ENCODE data around the gene FYTTD1. TPM values are rescaled to one million over a fixed set of nuclear protein-coding genes. Genes with fewer than 3 reads are reported as not detected.

Gene FYTTD1
- total RNA-seq, 2 experiments from 2014 or later, result 47.6 to 57.8 TPM

DNA sequence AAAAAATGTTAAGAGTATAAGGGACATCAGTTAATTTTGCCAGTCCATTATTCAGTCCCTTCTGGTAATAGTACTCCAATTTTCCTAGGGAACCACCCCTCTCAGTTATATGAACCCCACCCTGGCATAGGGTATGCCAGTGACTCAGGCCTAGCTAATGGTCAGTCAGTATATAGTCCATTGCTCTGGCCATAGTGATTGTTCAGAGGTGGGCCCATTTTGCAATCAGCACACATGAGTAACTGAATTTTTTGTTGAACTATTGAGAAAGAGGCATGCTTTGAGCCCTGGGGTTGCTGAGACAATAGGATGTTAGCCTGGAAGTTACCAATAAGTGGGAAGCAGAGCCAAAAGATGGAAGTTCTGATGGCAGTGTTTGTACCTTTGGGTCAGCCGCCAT, 45.5 kb downstream of the FYTTD1 start:
- intact Hi-C loops (cut with micrococcal nuclease; ENCODE audit: unreplicated experiment), result no loop called here
- ChIA-PET CTCF (ENCODE audit: unreplicated experiment) (no interaction called here), POLR2A (interaction anchor here (1.1 to 3.0 kb wide), 3 partner anchors 8 to 15 kb away, joined by 3 to 11 read pairs (median 5); no protein-coding TSS in a partner anchor)
- Histone ChIP-seq H3K36me3 (ENCODE audit: insufficient read depth, low read length) (no peaks in the 10 kb centered on the region), H3K9me2 (ENCODE audit: insufficient read depth, low read length) (no peaks in the 10 kb centered on the region), H4K20me1 (ENCODE audit: insufficient read depth, low read length) (peaks cover 15% of the 10 kb centered on the region; the same call in 1 of the 2 replicates), H3K4me3 (ENCODE audit: low read depth, low read length, poor library complexity, severe bottlenecking) (no peak overlapping the region), H3K27ac (ENCODE audit: low read depth, low read length, poor library complexity, severe bottlenecking) (no peak overlapping the region), H3K79me2 (ENCODE audit: insufficient read depth, low read depth, low read length) (peaks cover 69% of the 10 kb centered on the region), H2AFZ (ENCODE audit: low read length) (no peak overlapping the region), H3K4me1 (ENCODE audit: insufficient read depth, low read length, poor library complexity, severe bottlenecking) (peaks cover 41% of the 10 kb centered on the region), H3K4me2 (ENCODE audit: low read length) (no peak overlapping the region), H3K9me3 (ENCODE audit: low read length) (no peaks in the 10 kb centered on the region)
- DNase-seq (ENCODE audit: low spot score), result no peak
- TF ChIP-seq EZH2phosphoT487 (IDR thresholded peaks at IDR 0.05; ENCODE audit: borderline replicate concordance, low read depth, low read length), result no peak
- TF ChIP-seq, protein P1, sequence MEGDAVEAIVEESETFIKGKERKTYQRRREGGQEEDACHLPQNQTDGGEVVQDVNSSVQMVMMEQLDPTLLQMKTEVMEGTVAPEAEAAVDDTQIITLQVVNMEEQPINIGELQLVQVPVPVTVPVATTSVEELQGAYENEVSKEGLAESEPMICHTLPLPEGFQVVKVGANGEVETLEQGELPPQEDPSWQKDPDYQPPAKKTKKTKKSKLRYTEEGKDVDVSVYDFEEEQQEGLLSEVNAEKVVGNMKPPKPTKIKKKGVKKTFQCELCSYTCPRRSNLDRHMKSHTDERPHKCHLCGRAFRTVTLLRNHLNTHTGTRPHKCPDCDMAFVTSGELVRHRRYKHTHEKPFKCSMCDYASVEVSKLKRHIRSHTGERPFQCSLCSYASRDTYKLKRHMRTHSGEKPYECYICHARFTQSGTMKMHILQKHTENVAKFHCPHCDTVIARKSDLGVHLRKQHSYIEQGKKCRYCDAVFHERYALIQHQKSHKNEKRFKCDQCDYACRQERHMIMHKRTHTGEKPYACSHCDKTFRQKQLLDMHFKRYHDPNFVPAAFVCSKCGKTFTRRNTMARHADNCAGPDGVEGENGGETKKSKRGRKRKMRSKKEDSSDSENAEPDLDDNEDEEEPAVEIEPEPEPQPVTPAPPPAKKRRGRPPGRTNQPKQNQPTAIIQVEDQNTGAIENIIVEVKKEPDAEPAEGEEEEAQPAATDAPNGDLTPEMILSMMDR (conservative IDR thresholded peaks at IDR 0.05; ENCODE audit: low read length), result no peak
- TSS peak; percentile 31 for BruUV-seq (replicated peaks)

DNA sequence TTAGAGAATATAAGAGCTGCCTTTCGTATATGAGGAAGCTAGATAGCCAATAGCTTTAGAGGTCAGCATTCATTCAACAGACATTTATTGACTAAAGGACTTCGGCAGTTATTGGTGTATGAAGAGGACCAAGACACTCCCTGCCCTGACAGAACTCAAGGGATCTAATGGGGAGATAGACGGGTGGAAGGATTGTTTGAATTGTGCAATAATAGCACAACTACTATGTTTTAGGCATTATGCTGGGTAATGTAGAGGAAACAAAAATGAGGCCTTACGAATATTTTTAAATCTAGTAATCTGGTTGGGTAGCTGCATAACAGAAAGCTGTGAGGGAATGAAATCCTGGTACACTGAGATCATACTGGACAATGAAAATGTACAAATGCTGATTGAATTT, 46.4 kb downstream of the FYTTD1 start:
- Histone ChIP-seq H4K20me1 (ENCODE audit: insufficient read depth, low read length) (peaks cover 15% of the 10 kb centered on the region; the same call in 1 of the 2 replicates), H2AFZ (ENCODE audit: low read length) (no peak overlapping the region), H3K9me3 (ENCODE audit: low read length) (no peaks in the 10 kb centered on the region), H3K4me2 (ENCODE audit: low read length) (no peak overlapping the region), H3K27ac (ENCODE audit: low read depth, low read length, poor library complexity, severe bottlenecking) (no peak overlapping the region), H3K9me2 (ENCODE audit: insufficient read depth, low read length) (no peaks in the 10 kb centered on the region), H3K4me3 (ENCODE audit: low read depth, low read length, poor library complexity, severe bottlenecking) (no peak overlapping the region), H3K36me3 (ENCODE audit: insufficient read depth, low read length) (no peaks in the 10 kb centered on the region), H3K79me2 (ENCODE audit: insufficient read depth, low read depth, low read length) (peaks cover 74% of the 10 kb centered on the region), H3K4me1 (ENCODE audit: insufficient read depth, low read length, poor library complexity, severe bottlenecking) (peaks cover 38% of the 10 kb centered on the region)
- no peak for DNase-seq (ENCODE audit: low spot score)
- BruUV-seq (replicated peaks), result no TSS peak
- POLR2A ChIA-PET, result interaction anchor here (0.5 to 1.5 kb wide), 6 partner anchors 9 to 199 kb away, joined by 3 to 5 read pairs (median 4); no protein-coding TSS in a partner anchor
- TF ChIP-seq, protein P1 (conservative IDR thresholded peaks at IDR 0.05; ENCODE audit: low read length), result no peak
- TF ChIP-seq EZH2phosphoT487 (IDR thresholded peaks at IDR 0.05; ENCODE audit: borderline replicate concordance, low read depth, low read length), result no peak
- CTCF ChIA-PET (ENCODE audit: unreplicated experiment), result no interaction called here
- intact Hi-C loops (cut with micrococcal nuclease; ENCODE audit: unreplicated experiment), result no loop called here

DNA sequence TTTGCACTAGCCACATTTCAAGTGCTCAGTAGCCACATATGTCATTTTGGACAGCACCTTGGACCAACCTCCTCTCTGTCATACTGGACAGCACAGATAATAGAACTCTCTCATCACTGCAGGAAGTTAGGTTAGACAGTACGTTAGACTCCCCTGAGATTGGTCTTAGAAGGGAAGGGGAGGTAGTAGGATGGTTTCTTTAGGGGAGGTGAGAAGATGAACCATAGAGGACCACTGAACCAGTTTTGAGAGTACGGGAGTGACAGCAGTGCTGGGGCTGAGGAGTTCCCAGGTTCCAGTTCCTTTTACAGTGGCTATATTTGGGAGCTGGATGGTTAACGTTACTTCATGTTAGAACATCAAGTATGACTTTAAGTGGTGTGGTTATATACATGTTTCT, 49.2 kb downstream of the FYTTD1 start:
- H3K27ac ChIP-seq (ENCODE audit: low read depth, low read length, poor library complexity, severe bottlenecking), result no peak overlapping the region
- no peaks in the 10 kb centered on the region for H3K9me2 ChIP-seq (ENCODE audit: insufficient read depth, low read length)
- no peak for DNase-seq (ENCODE audit: low spot score)
- BruUV-seq (replicated peaks), result no TSS peak
- no peaks in the 10 kb centered on the region for H3K9me3 ChIP-seq (ENCODE audit: low read length)
- peaks cover 30% of the 10 kb centered on the region for H3K4me1 ChIP-seq (ENCODE audit: insufficient read depth, low read length, poor library complexity, severe bottlenecking)
- peak overlapping the region; percentile 9; the same call in 1 of the 2 replicates for H3K4me2 ChIP-seq (ENCODE audit: low read length)
- peaks cover 17% of the 10 kb centered on the region; the same call in 1 of the 2 replicates for H4K20me1 ChIP-seq (ENCODE audit: insufficient read depth, low read length)
- no peak overlapping the region for H3K4me3 ChIP-seq (ENCODE audit: low read depth, low read length, poor library complexity, severe bottlenecking)
- H2AFZ ChIP-seq (ENCODE audit: low read length), result no peak overlapping the region
- ChIA-PET POLR2A (interaction anchor here (0.7 to 0.8 kb wide), 2 partner anchors 9 to 15 kb away, joined by 3 to 6 read pairs; no protein-coding TSS in a partner anchor), CTCF (ENCODE audit: unreplicated experiment) (no interaction called here)
- H3K79me2 ChIP-seq (ENCODE audit: insufficient read depth, low read depth, low read length), result peaks cover 73% of the 10 kb centered on the region
- H3K36me3 ChIP-seq (ENCODE audit: insufficient read depth, low read length), result no peaks in the 10 kb centered on the region
- intact Hi-C loops (cut with micrococcal nuclease; ENCODE audit: unreplicated experiment), result no loop called here
- TF ChIP-seq EZH2phosphoT487 (IDR thresholded peaks at IDR 0.05; ENCODE audit: borderline replicate concordance, low read depth, low read length), result no peak
- TF ChIP-seq, protein P1 (conservative IDR thresholded peaks at IDR 0.05; ENCODE audit: low read length), result no peak
